GM19455 (cell line): ENCODE measurements around the gene PRF1.

Experiments
- ATAC-seq: cut with Tn5 transposase; IDR thresholded peaks from one replicate; pipeline ENCODE4 v1.9.1; 2021; ENCODE audit not compliant: unreplicated experiment

The PRF1 gene

DNA sequence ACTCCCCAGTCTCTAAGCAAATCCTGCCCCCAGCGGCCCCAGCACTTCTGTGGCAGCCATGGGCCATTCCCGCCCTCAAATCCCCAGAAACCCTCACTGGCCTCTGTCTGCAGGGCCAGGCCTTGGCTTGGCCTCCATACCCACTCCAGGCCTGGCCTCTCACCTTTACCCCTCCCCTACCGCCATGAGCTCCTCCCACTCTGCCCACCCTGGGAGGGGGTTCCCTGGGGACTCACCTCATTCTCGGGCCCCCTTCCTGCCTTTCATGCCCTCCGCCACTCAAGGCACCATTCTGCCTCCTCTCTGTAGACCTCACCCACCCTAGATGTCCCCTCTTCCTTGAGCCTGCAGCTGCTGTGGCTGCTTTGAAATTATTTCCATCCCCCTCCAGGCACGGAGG is 41.0 kb downstream of the PRF1 start:
- no peak for ATAC-seq

DNA sequence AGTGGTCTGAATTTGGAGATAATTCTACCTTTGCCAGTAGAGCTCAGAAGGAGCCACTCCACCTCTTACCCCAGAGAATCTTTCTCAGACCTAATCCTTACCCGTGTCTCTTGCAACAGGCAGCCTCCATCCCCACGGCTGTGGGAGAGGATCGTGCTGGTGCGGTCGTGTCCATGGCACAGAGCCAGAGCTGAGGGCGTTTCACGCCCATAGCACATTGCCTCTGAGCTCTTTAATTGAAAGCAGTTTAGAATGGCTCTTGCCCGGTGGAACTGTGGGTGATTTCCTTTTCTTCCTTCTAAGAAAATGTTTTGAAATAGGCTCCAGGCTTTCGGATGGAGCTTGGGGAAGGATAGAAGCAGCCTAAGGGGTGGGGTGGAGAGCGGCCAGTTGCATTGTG is 41.5 kb downstream of the PRF1 start:
- ATAC-seq = no peak

DNA sequence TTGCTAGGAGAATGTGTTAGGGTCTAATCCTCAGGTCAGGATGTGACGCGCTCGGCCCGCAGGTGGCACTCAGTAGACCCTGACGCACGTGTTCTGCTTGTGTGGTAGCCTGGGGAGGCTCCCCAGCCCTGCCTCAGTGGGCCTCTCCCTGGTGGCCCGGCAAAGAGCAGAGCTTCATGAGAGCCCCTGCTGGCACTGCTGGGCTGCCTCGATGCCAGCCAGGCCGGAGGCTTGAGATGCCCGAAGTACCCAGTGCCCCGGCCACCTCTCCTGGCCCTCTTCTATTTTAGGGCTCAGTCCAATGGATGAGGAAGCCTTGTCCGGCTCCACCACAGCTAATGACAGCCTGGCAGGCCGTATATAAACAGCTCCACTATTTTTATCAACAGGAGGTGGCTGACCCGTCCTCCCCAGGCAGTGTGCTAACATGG is 42.0 kb downstream of the PRF1 start:
- ATAC-seq = no peak

DNA sequence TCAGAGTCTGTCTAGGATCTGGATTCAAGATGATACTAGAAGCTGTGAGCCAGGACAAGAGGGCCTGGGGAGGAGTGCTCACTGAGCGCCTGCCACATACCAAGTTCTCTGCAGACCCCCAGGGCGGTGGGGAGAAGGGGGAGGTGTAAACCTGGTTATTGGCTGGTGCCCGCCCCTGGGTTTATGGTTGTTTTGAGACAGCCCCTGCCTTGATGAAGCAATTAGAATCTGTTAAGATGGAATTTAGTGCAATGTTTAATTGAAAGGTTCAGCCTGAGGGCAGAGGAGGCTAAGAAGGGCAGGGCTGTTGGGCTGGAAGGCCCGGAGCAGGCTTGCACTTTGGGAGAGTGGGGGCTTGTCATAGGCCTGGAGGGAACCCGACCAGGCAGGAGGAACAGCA is 42.7 kb downstream of the PRF1 start:
- ATAC-seq = no peak

DNA sequence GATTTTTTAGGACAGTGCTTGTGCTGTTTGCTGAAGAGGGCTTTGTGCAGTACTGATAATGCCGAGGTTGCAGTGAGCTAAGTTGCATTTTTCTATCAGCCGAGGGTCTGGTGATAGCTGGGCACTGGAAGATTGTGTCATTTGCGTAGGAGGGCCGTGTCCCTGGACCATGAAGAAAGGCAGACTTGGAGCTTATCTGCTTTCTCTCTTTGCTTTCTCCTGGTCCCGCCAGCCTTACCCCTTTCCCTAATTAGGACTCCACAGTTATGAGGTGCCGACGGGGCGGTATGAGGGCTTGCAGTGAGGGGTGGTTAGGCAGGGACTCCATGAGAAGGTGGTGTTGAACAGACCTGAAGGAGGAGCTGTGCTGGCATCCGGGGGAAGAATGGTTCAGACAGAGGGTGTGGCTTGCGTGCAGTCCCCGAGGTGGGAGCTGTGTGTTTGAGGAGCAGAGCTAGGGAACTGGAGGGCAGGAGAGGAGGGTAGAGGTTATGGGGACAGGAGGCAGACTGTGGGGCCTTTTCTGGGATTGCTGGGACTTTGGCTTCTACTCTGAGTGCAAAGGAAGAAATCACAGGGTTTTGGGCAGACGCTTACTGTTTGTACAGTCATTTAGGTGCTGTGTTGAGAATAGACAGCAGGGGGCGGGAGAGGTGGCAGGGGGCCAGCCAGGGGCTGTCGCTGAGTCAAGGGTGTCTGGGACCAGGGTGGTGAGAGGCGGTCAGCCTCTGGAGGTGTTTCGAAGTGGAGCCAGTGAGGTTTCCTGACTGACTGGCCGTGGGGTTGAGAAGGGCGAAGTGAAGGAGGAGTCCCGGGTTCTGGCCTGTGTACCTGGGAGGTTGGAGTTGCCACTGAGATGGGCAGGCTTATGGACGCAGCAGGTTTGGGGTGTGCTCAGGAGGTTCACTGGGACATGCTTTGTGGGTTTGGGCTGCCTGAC is 43.4 kb downstream of the PRF1 start:
- no peak for ATAC-seq

DNA sequence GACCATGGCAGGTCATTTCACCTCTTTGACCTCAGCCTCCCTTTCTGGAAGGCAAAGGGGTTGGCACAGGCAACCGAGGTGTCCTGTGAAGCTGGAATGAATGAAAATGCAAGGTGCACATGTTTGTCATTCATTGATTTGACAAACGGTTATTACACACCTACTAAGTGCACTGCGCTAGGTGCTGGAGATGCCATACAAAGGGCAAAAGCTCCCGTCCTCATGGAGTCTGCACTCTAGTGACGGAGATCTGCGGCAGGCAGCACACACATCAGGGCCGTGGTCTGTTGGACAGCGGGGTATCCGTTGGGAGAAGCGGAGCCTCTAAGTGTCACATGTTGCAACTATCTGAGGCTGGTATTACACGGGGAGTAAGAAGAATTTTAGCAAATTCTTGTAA is 44.2 kb downstream of the PRF1 start:
- no peak for ATAC-seq

DNA sequence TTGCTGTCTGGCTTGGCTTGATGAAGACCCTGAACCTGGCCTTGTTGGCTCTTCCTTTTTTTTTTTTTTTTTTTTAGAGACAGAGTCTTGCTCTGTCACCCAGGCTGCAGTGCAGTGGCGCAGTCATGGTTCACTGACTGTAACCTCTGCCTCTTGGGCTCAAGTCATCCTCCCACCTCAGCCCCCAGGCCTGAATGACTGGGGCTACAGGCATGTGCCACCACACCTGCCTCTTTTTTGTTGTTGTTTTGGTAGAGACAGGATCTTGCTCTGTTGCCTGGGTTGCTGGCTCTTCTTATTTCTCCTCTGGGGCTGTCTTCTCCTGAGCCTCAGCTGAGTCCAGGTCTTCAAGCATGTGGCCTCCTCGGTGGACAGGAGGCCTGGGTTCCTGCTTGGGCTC is 44.7 kb downstream of the PRF1 start:
- no peak for ATAC-seq

DNA sequence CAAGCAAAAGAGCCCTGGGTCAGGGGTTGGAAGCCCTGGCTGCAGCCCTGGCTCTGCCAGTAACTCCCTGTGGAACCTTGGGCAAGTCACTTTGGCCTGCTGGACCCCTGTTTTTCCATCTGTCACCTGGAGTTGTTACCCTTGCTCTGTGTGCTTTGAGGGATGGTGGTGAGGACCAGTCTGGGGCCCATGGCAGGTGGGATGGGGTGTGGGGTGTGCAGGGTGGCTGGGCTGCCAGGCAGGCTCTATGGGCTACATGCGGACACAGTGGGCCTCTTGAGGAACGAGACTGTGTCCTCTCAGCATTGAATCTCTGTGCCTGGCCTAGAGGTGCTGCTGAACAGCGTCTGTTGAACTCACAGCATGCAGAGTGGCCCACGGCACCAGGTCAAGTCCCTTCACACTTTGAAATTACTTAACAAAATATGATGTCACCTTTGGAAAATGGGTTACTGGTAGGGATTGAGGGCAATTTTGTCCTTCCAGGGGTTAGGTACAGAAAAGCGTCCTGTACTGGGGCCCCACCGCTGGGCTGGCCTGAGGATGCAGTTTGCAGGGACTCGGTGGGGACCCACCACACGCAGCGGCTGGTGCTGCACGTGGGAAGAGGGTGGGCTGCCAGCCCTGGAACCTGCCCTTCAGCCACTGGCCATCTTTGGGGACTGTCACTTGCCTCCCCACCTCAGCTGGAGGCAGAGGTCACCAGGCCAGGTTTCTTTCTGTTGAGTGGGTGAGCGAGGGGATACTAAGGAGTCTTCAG is 45.3 kb downstream of the PRF1 start:
- ATAC-seq = no peak

DNA sequence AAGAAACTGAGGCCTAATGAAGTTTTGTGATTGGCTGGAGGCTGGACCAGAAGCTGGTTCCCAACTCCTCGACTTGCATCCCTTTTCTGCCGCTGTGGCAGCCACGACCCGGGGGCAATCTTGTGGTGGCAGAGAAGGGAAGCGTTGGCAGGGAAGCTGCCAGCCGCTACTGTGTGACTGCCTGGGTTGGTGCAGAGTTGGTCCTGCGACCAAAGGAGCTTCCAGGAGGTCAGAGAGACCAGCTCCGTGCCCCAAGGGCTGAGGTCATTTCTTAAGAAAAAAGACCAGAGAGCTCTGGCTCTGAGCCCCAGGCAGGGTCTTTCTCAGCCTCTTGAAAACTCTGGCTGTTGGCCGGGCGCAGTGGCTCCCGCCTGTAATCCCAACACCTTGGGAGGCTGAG is 47.2 kb downstream of the PRF1 start:
- ATAC-seq = no peak

DNA sequence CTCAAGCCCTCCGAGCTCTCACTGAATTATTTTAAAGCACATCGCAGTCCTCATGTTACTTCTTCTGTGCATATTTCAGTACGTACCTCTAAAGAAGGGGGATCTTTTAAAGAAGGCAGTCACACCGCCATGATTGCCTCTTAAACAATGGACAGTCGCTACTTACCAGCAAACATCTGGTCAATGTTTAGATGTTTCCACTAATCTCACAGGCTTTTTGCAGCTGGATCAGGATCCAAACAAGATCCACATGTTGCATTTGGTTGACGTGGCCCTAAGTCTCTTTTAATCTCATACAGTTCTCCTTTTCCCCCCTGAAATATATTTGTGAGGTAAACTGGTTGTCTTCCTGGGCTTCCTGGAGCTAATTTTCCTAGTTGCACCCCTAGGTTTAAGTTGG is 50.0 kb downstream of the PRF1 start:
- ATAC-seq = no peak

DNA sequence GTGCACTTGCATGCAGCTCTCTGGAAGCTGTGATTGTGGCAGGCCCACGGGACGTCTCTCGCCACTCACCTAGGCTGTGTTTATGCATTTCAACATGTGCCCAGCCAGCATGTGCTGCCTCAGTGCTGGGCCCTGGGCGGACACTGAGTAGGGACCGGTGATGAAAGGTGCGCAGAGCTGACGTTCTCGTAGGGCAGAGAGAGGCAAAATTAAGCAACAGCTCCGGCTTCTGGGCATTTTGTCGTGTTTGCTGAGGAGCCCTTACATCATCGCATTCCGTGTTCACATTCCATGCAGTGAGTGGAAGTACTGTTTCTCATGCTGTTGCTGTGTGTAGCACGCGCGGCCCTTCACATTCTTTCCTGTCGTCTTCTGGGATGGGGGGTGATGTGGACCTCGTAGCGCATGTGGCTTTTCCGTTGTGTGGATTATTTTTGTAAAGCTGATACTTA is 50.5 kb downstream of the PRF1 start:
- ATAC-seq = no peak

DNA sequence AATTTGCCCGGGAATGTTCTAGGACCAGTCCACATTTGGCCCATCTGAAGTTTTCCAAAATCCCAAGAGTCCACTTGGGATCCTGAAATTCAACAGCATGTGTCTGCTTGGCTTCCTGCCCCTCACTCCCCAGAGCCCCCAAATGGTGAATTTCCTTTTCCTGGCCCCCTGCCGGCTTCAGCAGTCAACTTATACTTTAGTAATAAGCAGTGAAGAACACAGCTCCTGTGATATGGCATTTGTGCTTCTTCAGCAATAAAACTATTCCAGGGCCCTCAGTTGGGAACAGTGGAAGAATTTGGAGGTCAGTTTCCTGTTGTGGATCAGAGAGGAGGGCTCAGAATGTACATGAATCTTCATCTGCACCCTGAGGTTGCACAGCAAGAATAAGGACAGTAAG is 51.1 kb downstream of the PRF1 start:
- ATAC-seq = no peak

DNA sequence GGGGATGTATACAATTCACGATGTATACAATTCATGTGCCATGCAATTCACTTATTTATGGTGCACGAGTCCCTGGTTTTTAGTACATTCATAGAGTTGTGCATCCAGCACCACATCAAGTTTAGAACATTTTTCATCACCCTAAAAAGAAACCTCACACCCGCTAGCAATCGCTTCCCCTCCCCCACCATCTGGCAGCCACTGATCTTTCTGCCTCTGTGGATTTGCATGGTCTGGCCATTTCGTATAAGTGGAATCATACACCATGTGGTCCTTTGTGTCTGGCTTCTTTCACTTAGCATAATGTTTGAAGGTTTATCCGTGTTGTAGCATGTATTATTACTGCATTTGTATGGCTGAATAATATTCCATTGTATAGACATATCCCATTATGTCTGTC is 52.1 kb downstream of the PRF1 start:
- ATAC-seq = no peak

DNA sequence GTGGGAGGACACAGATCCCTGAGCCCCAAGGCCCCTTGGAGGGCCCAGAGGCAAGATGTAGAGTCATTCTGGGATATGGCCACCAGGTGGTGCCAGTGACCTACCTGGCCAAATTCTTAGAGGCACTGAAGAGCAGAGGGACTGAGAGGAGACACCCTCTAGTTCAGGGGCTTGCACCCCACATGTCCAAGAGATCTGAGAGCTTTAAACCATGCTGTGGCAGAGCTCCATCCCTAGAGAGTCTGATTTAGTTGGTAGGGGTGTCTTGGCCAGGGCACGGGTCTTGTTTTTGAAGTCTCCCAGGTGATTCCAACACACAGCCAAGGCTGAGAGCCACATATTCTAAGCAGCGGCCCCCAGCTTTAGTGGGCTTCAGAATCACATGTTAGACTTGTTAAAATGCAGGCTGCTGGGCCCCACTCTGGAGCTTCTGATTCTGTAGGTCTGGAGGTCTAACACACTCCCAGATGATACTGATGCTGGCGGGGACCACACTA is 52.5 kb downstream of the PRF1 start:
- ATAC-seq = no peak

DNA sequence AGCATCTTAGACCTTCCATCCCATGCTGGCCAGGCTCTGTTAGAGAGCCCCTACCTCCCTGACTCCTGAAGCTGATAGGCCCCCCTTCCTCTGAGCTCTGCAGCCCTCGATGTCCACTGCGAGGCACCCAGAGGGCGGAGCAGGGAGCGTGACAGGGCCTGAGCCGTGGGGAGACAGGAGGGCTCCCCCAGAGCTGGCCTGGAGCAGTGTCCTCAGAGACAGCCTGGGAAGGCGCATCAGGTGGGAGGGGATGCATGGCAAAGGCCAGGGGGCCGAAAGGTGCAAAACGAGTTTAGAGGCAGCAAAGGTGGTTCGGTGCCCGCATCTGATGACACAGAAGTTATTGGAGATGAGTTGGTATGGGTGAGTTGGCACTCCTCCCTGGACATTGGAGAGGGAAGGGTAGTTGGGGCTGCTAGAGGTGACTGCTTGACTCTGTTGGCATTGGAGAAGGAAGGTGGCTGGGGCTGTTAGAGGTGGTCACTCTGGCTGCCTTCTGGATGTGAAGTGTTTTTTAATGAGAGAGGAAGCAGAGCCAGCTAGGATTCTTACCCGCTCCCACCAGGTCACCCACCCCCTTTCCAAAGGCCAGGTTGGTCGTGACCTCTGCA is 53.1 kb downstream of the PRF1 start:
- no peak for ATAC-seq
